GM18870 (cell line): ENCODE data around the gene CYP17A1.
"Not testable (repeated sequence)": the region's sequence is repeated elsewhere in the genome, so short reads cannot be mapped to it uniquely, and the experiment has no call there.

ENCODE experiments used
- ATAC-seq: cut with Tn5 transposase; IDR thresholded peaks from one replicate; pipeline ENCODE4 v1.9.1; 2021; ENCODE audit warnings: moderate library complexity; ENCODE audit not compliant: unreplicated experiment

The CYP17A1 gene, protein sequence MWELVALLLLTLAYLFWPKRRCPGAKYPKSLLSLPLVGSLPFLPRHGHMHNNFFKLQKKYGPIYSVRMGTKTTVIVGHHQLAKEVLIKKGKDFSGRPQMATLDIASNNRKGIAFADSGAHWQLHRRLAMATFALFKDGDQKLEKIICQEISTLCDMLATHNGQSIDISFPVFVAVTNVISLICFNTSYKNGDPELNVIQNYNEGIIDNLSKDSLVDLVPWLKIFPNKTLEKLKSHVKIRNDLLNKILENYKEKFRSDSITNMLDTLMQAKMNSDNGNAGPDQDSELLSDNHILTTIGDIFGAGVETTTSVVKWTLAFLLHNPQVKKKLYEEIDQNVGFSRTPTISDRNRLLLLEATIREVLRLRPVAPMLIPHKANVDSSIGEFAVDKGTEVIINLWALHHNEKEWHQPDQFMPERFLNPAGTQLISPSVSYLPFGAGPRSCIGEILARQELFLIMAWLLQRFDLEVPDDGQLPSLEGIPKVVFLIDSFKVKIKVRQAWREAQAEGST

GRCh38 chr10:102837230-102837721 is at the start of gene CYP17A1:
Gene CYP17A1 (minus strand): TSS chr10:102837413. CDS start chr10:102837361, 52 bp downstream.
- no peak for ATAC-seq

GRCh38 chr10:102880256-102880655 is 43.0 kb upstream of the CYP17A1 start:
- no peak for ATAC-seq

- no peak for ATAC-seq
Observed at GRCh38 chr10:102878629-102879028, 41.4 kb upstream of the CYP17A1 start.

GRCh38 chr10:102876747-102877153 is 39.5 kb upstream of the CYP17A1 start:
- no peak for ATAC-seq

GRCh38 chr10:102872163-102872562 is 35.0 kb upstream of the CYP17A1 start:
- ATAC-seq, result no peak

- ATAC-seq, result no peak
Observed at GRCh38 chr10:102870221-102870620, 33.0 kb upstream of the CYP17A1 start.

DNA sequence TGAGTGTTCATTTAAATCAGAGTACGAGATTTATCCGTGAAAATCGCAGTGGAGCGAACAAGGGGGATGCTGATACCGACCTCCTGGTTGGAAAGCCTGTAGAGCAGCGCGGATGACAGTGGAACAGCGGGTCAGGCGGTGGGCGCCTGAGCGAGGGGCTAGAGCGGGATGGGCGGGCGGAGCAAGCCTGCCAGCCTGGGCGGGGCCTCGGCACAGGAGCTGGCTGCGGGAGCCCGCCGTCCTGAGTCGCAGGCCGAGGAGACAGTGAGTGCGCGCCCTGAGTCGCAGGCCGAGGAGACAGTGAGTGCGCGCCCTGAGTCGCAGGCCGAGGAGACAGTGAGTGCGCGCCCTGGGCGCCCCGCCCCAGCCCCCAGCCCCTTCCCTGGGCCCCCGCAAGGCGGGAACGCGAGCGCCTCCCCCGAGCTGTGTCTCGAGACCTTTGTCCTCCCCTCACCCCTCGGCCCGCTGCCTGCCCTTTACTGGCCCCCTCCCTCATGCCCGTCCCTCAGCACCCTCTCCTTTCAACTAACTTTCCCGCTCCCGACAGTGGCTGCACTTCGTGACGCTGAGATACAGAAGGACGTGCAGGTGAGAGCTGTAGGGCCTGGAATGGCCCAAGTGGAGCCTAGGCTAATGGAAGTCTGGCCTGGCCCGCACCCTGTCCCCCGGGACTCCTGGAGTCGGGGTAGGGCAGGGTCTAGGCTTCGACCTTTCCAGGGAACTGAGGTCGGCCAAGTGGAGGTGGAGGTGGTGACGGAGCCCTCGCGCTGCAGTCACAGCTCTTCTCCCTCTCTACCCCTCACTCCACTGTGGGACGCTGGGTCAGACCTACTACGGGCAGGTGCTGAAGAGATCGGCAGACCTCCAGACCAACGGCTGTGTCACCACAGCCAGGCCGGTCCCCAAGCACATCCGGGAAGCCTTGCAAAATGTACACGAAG is 32.3 kb upstream of the CYP17A1 start, which contains the start of gene AS3MT:
AS3MT (plus strand) TSS at position 213 of the 941 bp plus-strand sequence; CDS start at position 336, 123 bp downstream.
- ATAC-seq, result no peak

- no peak for ATAC-seq
Observed at GRCh38 chr10:102868911-102869257, 31.7 kb upstream of the CYP17A1 start.

DNA sequence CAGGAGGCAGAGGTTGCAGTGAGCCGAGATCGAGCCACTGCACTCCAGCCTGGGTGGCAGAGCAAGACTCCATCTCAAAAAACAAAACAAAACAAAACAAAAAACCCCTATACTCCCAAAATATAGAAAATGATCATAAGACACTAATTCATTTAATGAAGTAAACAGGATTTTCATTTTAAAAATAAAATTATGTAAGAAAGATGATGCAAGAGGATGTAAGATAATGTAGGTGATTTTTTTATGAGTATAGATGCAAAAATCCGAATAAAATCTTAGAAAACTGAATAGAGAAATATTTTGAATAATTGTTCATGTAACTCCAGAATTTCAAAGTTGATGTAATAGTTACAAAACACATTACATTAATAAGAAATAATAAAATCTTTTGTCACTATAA is 28.4 kb upstream of the CYP17A1 start:
- no peak for ATAC-seq

DNA sequence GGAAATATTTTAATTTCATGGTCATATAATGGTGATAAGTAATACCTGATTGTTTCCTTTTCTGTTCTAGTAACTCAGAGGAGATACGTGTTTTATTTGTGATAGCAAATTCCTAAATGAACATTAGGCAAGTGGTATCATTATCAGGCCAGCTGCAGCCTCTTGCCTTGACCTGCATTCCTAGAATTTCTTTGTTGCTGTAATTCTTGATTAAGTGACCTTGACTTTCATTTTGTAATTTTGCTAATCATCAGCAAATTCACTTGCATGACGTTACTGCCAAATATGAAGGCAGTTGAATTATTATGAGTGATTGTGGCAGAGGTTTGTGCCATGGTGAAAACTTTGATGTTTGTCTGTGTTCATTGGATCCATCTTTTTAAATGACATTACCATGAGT is 26.4 kb upstream of the CYP17A1 start:
- ATAC-seq, result no peak

GRCh38 chr10:102859911-102860310 is 22.7 kb upstream of the CYP17A1 start:
- no peak for ATAC-seq

GRCh38 chr10:102856758-102857424 is 19.7 kb upstream of the CYP17A1 start:
- ATAC-seq, result no peak

DNA sequence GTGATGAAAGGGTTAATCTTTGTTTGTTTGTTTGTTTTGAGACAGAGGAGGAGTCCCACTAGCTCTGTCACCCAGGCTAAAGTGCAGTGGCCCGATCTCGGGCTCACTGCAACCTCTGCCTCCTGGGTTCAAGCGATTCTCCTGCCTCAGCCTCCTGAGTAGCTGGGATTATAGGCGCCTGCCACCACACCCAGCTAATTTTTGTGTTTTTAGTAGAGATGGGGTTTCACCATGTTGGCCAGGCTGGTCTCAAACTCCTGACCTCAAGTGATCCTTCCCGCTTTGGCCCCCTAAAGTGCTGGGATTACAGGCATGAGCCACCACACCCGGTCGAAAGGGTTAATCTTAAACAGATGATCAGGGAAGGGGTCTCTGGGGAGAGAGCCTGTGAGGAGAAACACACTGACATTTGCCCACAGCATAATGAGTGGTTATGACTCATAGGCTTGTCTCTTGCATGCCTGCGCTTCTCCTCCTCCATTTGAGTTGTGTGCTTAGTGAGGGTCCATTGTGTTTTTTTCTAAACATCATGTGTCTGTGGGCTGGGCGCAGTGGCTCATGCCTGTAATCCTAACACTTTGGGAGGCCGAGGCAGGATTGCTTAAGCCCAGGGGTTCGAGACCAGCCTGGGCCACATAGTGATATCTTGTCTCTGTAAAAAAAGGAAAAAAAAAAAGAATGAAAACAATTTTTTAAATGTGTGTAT is 18.7 kb upstream of the CYP17A1 start:
- ATAC-seq, result not testable (repeated sequence)

- not testable (repeated sequence) for ATAC-seq
Observed at GRCh38 chr10:102853237-102853636, 16.0 kb upstream of the CYP17A1 start.

- ATAC-seq, result no peak
Observed at GRCh38 chr10:102850025-102850518, 12.9 kb upstream of the CYP17A1 start.

- ATAC-seq, result no peak
Observed at GRCh38 chr10:102845352-102845902, 8.2 kb upstream of the CYP17A1 start.

DNA sequence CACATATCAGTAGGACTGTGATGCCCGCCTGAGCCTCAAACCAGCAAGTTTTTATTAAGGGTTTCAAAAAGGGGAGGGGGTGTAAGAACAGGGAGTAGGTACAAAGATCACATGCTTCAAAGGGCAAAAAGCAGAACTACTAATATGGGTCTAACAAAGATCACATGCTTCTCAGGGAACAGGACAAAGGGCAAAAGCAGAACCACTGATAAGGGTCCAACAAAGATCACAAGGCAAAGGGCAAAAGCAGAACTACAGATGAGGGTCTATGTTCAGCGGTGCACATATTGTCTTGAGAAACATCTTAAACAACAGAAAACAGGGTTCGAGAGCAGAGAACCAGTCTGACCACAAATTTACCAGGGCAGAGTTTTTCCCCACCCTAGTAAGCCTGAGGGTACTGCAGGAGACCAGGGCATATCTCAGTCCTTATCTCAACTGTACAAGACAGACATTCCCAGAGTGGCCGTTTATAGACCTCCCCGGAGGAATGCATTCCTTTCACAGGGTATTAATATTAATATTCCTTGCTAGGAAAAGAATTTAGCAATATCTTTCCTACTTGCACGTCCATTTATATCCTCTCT is 7.1 kb upstream of the CYP17A1 start:
- ATAC-seq, result not testable (repeated sequence)

DNA sequence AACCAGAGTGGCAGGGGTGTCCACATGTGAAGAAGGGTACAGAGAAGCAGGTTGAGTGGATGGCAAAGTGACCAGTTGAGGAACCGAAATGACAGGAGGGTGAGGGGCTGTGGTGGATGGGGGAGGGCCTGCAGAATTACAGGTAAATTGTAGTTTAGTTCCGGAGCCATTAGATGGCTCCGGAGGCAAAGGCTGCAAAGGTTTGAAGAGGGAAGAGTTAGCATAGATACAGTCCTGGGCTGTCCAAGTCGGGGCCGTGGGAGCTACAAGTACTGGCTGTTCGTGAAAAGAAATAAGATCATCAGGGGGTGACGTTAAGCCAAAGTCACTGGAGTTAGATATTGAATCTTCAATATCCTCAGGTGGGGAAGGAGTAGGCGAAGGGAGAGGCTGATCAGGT is 5.9 kb upstream of the CYP17A1 start:
- not testable (repeated sequence) for ATAC-seq

GRCh38 chr10:102841827-102842345 is 4.7 kb upstream of the CYP17A1 start:
- ATAC-seq, result no peak
